HUDEP-2 (cell line): ENCODE measurements around the gene TTC3.
"Not testable (repeated sequence)": the region's sequence is repeated elsewhere in the genome, so short reads cannot be mapped to it uniquely, and the experiment has no call there.

ENCODE experiments used
- DNase-seq, 76 experiments: peaks; one replicate each; lab custom pipeline; 2025; ENCODE audit not compliant: unreplicated experiment in 76 of 76; lab: John Stamatoyannopoulos, UW

TTC3 gene

GRCh38 chr21:37088186-37088735 lies 15.2 kb downstream of the TTC3 start:
- DNase-seq, result no peak

GRCh38 chr21:37093977-37094376 lies 20.9 kb downstream of the TTC3 start:
- no peak for DNase-seq

- no peak for DNase-seq
Measured at GRCh38 chr21:37095821-37096220, 22.8 kb downstream of the TTC3 start.

- no peak for DNase-seq
Measured at GRCh38 chr21:37098751-37099150, 25.7 kb downstream of the TTC3 start.

- no peak for DNase-seq
Measured at GRCh38 chr21:37100316-37100715, 27.3 kb downstream of the TTC3 start.

GRCh38 chr21:37101384-37101783 lies 28.3 kb downstream of the TTC3 start:
- no peak for DNase-seq

GRCh38 chr21:37102746-37103145 lies 29.7 kb downstream of the TTC3 start:
- DNase-seq, result not testable (repeated sequence)

- DNase-seq, result no peak
Measured at GRCh38 chr21:37106998-37107397, 33.9 kb downstream of the TTC3 start.

- DNase-seq, result not testable (repeated sequence)
Measured at GRCh38 chr21:37111029-37111428, 38.0 kb downstream of the TTC3 start.

- not testable (repeated sequence) for DNase-seq
Measured at GRCh38 chr21:37114301-37114700, 41.2 kb downstream of the TTC3 start.

- not testable (repeated sequence) for DNase-seq
Measured at GRCh38 chr21:37116459-37116858, 43.4 kb downstream of the TTC3 start.

- no peak for DNase-seq
Measured at GRCh38 chr21:37117204-37117603, 44.1 kb downstream of the TTC3 start.

- DNase-seq, result no peak
Measured at GRCh38 chr21:37118187-37118826, 45.3 kb downstream of the TTC3 start.

- DNase-seq, result no peak
Measured at GRCh38 chr21:37119421-37120218, 46.6 kb downstream of the TTC3 start.

- no peak for DNase-seq
Measured at GRCh38 chr21:37128076-37128475, 55.0 kb downstream of the TTC3 start.

- DNase-seq, result no peak
Measured at GRCh38 chr21:37130971-37131370, 57.9 kb downstream of the TTC3 start.

GRCh38 chr21:37136261-37136660 lies 63.2 kb downstream of the TTC3 start:
- no peak for DNase-seq

- DNase-seq, result no peak
Measured at GRCh38 chr21:37136744-37137143, 63.7 kb downstream of the TTC3 start.

- no peak for DNase-seq
Measured at GRCh38 chr21:37139154-37139553, 66.1 kb downstream of the TTC3 start.

- no peak for DNase-seq
Measured at GRCh38 chr21:37139902-37140301, 66.8 kb downstream of the TTC3 start.

GRCh38 chr21:37143392-37143791 lies 70.3 kb downstream of the TTC3 start:
- not testable (repeated sequence) for DNase-seq

GRCh38 chr21:37145635-37146111 lies 72.6 kb downstream of the TTC3 start:
- no peak for DNase-seq
